ENCODE measurements around the gene RNF141.

The RNF141 gene

GRCh38 chr11:10561043-10561818, 20.2 kb upstream of the RNF141 start:
- DNase-seq (ENCODE audit: low spot score), result no peak

- DNase-seq (ENCODE audit: low spot score), result no peak
Measured at GRCh38 chr11:10558288-10558687, 17.3 kb upstream of the RNF141 start.

- DNase-seq (ENCODE audit: low spot score), result no peak
Measured at GRCh38 chr11:10556590-10556989, 15.6 kb upstream of the RNF141 start.

- DNase-seq (ENCODE audit: low spot score), result no peak
Measured at GRCh38 chr11:10551845-10552352, 10.9 kb upstream of the RNF141 start.

GRCh38 chr11:10551290-10551592, 10.3 kb upstream of the RNF141 start:
- no peak for DNase-seq (ENCODE audit: low spot score)

GRCh38 chr11:10550503-10551289, 9.7 kb upstream of the RNF141 start:
- no peak for DNase-seq (ENCODE audit: low spot score)

- DNase-seq (ENCODE audit: low spot score), result no peak
Measured at GRCh38 chr11:10544491-10545465, 3.8 kb upstream of the RNF141 start.

GRCh38 chr11:10543782-10544181, 2.8 kb upstream of the RNF141 start:
- no peak for DNase-seq (ENCODE audit: low spot score)

- no peak for DNase-seq (ENCODE audit: low spot score)
Measured at GRCh38 chr11:10542776-10543175, 1.8 kb upstream of the RNF141 start.

GRCh38 chr11:10541561-10541930, 559 bp upstream of the RNF141 start:
- DNase-seq (ENCODE audit: low spot score), result no peak

GRCh38 chr11:10540546-10540914, 457 bp downstream of the RNF141 start:
- DNase-seq (ENCODE audit: low spot score), result peak; percentile 54

GRCh38 chr11:10539339-10539738, 1.6 kb downstream of the RNF141 start:
- DNase-seq (ENCODE audit: low spot score), result no peak

GRCh38 chr11:10538924-10539323, 2.1 kb downstream of the RNF141 start:
- DNase-seq (ENCODE audit: low spot score), result no peak

GRCh38 chr11:10537600-10537999, 3.4 kb downstream of the RNF141 start:
- DNase-seq (ENCODE audit: low spot score), result no peak

- no peak for DNase-seq (ENCODE audit: low spot score)
Measured at GRCh38 chr11:10534316-10534715, 6.7 kb downstream of the RNF141 start.

- no peak for DNase-seq (ENCODE audit: low spot score)
Measured at GRCh38 chr11:10533323-10533722, 7.7 kb downstream of the RNF141 start.

- no peak for DNase-seq (ENCODE audit: low spot score)
Measured at GRCh38 chr11:10532526-10532925, 8.5 kb downstream of the RNF141 start.

GRCh38 chr11:10529279-10529678, 11.7 kb downstream of the RNF141 start:
- no peak for DNase-seq (ENCODE audit: low spot score)

GRCh38 chr11:10528121-10528520, 12.9 kb downstream of the RNF141 start:
- no peak for DNase-seq (ENCODE audit: low spot score)

- DNase-seq (ENCODE audit: low spot score), result no peak
Measured at GRCh38 chr11:10526974-10527918, 13.7 kb downstream of the RNF141 start.

GRCh38 chr11:10524471-10524870, 16.5 kb downstream of the RNF141 start:
- no peak for DNase-seq (ENCODE audit: low spot score)

All from iPS-NIHi11 (cell line).